NCI-H748 (cell line): ENCODE data around the gene PLCL1.

ENCODE experiments used
- DNase-seq: peaks from one replicate; lab custom pipeline; 2025; ENCODE audit not compliant: unreplicated experiment; lab: John Stamatoyannopoulos, UW

PLCL1 gene

GRCh38 chr2:197949224-197949623, 144.8 kb downstream of the PLCL1 start:
- no peak for DNase-seq

GRCh38 chr2:197950006-197950405, 145.6 kb downstream of the PLCL1 start:
- DNase-seq: no peak

GRCh38 chr2:197950724-197951123, 146.3 kb downstream of the PLCL1 start:
- no peak for DNase-seq

GRCh38 chr2:197952540-197953202, 148.3 kb downstream of the PLCL1 start:
- no peak for DNase-seq

GRCh38 chr2:197954328-197954727, 149.9 kb downstream of the PLCL1 start:
- DNase-seq: no peak

- no peak for DNase-seq
These were observed 154.3 kb downstream of the PLCL1 start for GRCh38 chr2:197958592-197959150.

- no peak for DNase-seq
These were observed 155.0 kb downstream of the PLCL1 start for GRCh38 chr2:197959383-197959782.

GRCh38 chr2:197960786-197961185, 156.4 kb downstream of the PLCL1 start:
- no peak for DNase-seq

GRCh38 chr2:197964720-197965119, 160.3 kb downstream of the PLCL1 start:
- DNase-seq: no peak

- no peak for DNase-seq
These were observed 161.4 kb downstream of the PLCL1 start for GRCh38 chr2:197965756-197966155.

GRCh38 chr2:197969391-197969893, 165.0 kb downstream of the PLCL1 start:
- no peak for DNase-seq

- DNase-seq: no peak
These were observed 167.7 kb downstream of the PLCL1 start for GRCh38 chr2:197972061-197972460.

- DNase-seq: no peak
These were observed 168.2 kb downstream of the PLCL1 start for GRCh38 chr2:197972587-197972986.

- no peak for DNase-seq
These were observed 169.4 kb downstream of the PLCL1 start for GRCh38 chr2:197973772-197974171.

GRCh38 chr2:197975931-197976519, 171.6 kb downstream of the PLCL1 start:
- no peak for DNase-seq

- no peak for DNase-seq
These were observed 174.6 kb downstream of the PLCL1 start for GRCh38 chr2:197978971-197979370.

GRCh38 chr2:197982565-197982964, 178.2 kb downstream of the PLCL1 start:
- DNase-seq: no peak

GRCh38 chr2:197985029-197985638, 180.7 kb downstream of the PLCL1 start:
- no peak for DNase-seq

- DNase-seq: no peak
These were observed 182.6 kb downstream of the PLCL1 start for GRCh38 chr2:197986977-197987376.

- DNase-seq: no peak
These were observed 186.0 kb downstream of the PLCL1 start for GRCh38 chr2:197990356-197990755.

- no peak for DNase-seq
These were observed 188.2 kb downstream of the PLCL1 start for GRCh38 chr2:197992482-197993133.
